Urinary bladder (tissue), 4 donors: Measurements from ENCODE around the gene FAM221B. TPM values are rescaled to one million over a fixed set of nuclear protein-coding genes. Genes with fewer than 3 reads are reported as not detected.

Experiments used
- DNase-seq: peaks from one replicate; pipeline ENCODE4 v3.0.0-alpha.2; 2015; ENCODE audit errors: extremely low spot score
- H3K27ac ChIP-seq: one replicate; pipeline ENCODE4 v1.5.1; 2013; ENCODE audit warnings: low read depth, mild to moderate bottlenecking, moderate library complexity
- H3K36me3 ChIP-seq: one replicate; pipeline ENCODE4 v1.6.1; 2013; ENCODE audit warnings: mild to moderate bottlenecking, moderate library complexity; ENCODE audit not compliant: insufficient read depth
- H3K4me1 ChIP-seq: one replicate; pipeline ENCODE4 v1.6.1; 2013; ENCODE audit warnings: mild to moderate bottlenecking, moderate library complexity; ENCODE audit not compliant: insufficient read depth
- H3K4me3 ChIP-seq: one replicate; pipeline ENCODE4 v1.5.1; 2013; ENCODE audit warnings: low read depth, low read length
- WGBS: extraction: QIAGEN DNeasy Blood & Tissue Kit; methylation state at CpG from one replicate; pipeline ENCODE4 v1.1.7; 2013; 5-methylcytosine and 5-hydroxymethylcytosine counted together
- polyA plus RNA-seq: library from polyadenylated mRNA; stranded (reverse); fragments of 200-250 nt; gene quantifications from one replicate; pipeline ENCODE4 v1.2.3, GENCODE V29; 2013
- total RNA-seq: library from RNA; depleted of rRNA; stranded (reverse); fragments of >200 nt; gene quantifications from one replicate; pipeline ENCODE4 v1.2.3, GENCODE V29; 2014
- donor health status: healthy with polysubstance abuse.
- donor health status: healthy.

Gene FAM221B
- total and polyA plus RNA-seq, 2 donors = 0.21 TPM; not detected in 1

DNA sequence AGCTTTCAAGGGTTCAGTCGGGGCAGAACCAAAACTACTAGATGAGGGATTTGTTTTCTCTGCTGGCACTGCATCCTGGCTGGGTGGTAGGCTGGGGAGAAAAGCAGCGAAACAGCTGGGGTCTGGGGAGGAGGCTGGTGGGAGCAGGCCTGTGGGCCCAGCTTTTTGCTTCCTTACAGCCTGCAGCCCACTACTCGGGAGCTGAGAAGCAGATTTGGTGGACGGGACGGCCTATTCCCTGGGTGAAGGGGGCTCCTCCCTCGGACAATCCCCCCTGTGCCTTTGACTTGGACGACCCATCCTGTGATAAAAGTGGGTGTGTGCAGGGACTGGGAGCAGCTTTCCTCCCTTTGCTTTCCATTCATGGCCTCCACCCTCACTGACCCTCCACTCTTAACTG, 28.0 kb downstream of the FAM221B start:
- Histone ChIP-seq H3K4me1 (no peaks in the 10 kb centered on the region), H3K4me3 (no peak overlapping the region), H3K36me3 (no peaks in the 10 kb centered on the region), H3K27ac (no peak overlapping the region)
- DNase-seq = no peak
- 82% methylated on average over 7 of the region's 7 CpGs for WGBS

DNA sequence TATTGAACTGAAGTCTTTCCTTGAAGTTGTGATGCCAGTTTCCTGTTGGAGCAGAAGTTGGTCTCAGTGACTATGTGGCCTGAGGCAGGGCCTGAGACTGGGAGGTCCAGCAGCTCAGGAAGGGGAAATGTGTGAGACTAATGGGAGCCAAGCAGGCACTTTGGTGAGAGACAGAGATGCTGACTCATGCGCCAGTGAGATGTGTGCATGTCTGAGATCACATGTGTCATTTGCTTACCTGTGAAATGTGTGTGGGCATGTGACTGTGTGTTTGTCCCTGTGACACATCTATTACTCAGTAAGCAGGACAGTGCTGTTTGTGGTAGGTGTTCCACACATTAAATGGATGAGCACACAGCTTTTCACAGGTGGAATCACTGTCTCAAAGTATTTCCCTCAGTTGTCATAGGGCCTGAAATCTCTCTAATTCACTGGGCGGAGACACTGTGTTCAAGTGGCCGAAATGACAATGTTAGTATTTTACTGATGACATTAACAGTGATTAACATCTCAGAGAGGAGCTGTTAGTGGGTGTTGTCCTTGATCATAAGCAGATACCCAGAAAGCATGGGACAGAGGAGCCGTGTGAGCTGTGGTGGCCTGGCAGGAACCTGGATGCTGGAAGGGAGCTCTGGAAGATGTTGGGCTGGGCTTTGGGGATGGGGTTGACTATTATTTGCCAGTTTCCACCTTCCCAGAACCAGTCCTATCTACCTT, 29.7 kb downstream of the FAM221B start:
- Histone ChIP-seq H3K4me1 (no peaks in the 10 kb centered on the region), H3K27ac (no peak overlapping the region), H3K4me3 (no peak overlapping the region), H3K36me3 (no peaks in the 10 kb centered on the region)
- no peak for DNase-seq
- 89% methylated on average over 4 of the region's 4 CpGs for WGBS

- WGBS = 86% methylated on average over 6 of the region's 6 CpGs
Measured at GRCh38 chr9:35797311-35798109, 31.0 kb downstream of the FAM221B start.

DNA sequence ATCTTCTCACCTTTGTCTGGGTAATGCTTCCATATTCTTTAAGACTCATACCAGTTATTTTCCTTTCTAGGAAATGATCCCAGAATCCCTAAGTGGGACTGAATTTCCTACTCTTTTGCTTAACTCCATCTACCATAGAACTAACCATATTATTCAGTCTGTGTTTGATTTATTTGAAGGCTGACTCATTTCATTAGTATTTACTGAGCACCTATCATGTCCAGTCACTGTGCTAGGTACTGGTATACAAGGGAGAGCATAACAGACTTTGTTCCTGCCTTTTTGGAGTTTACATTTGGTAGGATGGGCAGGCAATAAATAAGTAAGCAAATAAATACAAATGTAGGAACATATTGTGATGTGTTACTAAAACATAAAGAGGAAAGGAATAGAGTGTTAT, 32.8 kb downstream of the FAM221B start:
- no peak overlapping the region for H3K27ac ChIP-seq
- H3K4me3 ChIP-seq = no peak overlapping the region
- peaks cover 1% of the 10 kb centered on the region for H3K4me1 ChIP-seq
- DNase-seq = no peak
- no peaks in the 10 kb centered on the region for H3K36me3 ChIP-seq

More at GRCh38 chr9:35797311-35798109, 31.0 kb downstream of the FAM221B start:
- H3K4me3 ChIP-seq = no peak overlapping the region
- no peak overlapping the region for H3K27ac ChIP-seq
- no peak for DNase-seq
- H3K36me3 ChIP-seq = no peaks in the 10 kb centered on the region
- H3K4me1 ChIP-seq = no peaks in the 10 kb centered on the region

DNA sequence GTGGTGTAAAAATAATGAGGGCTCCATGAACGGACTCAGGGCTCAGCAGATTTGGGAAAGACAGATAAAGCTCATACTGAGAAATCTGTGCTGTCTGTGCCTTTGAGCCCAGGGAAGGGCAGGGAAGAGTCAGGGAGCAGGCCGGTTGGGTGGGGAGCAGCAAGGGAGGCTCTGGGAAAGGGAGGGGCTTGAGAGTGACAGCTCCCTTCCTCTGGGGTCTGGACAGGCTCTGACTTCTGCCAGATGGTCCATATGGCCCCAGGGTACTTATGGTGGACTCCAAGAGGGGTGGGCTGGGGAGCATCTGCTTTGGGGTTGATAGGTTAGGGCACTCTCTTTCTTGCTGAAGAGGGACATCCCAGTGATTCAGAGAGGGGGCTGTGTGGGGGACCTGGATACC, 35.1 kb downstream of the FAM221B start:
- Histone ChIP-seq H3K36me3 (no peaks in the 10 kb centered on the region), H3K4me1 (peaks cover 1% of the 10 kb centered on the region), H3K4me3 (no peak overlapping the region), H3K27ac (no peak overlapping the region)
- no peak for DNase-seq
- 45% methylated on average over 2 of the region's 2 CpGs for WGBS

GRCh38 chr9:35792826-35793225, 35.7 kb downstream of the FAM221B start:
- DNase-seq = no peak
- Histone ChIP-seq H3K27ac (no peak overlapping the region), H3K36me3 (no peaks in the 10 kb centered on the region), H3K4me3 (no peak overlapping the region), H3K4me1 (peaks cover 1% of the 10 kb centered on the region)
- 87% methylated on average over 14 of the region's 14 CpGs for WGBS

- Histone ChIP-seq H3K27ac (no peak overlapping the region), H3K36me3 (no peaks in the 10 kb centered on the region), H3K4me3 (peak overlapping the region; percentile 56), H3K4me1 (peaks cover 1% of the 10 kb centered on the region)
- no peak for DNase-seq
- 72% methylated on average over 34 of the region's 34 CpGs for WGBS
Measured at GRCh38 chr9:35792024-35792813, 36.3 kb downstream of the FAM221B start.

DNA sequence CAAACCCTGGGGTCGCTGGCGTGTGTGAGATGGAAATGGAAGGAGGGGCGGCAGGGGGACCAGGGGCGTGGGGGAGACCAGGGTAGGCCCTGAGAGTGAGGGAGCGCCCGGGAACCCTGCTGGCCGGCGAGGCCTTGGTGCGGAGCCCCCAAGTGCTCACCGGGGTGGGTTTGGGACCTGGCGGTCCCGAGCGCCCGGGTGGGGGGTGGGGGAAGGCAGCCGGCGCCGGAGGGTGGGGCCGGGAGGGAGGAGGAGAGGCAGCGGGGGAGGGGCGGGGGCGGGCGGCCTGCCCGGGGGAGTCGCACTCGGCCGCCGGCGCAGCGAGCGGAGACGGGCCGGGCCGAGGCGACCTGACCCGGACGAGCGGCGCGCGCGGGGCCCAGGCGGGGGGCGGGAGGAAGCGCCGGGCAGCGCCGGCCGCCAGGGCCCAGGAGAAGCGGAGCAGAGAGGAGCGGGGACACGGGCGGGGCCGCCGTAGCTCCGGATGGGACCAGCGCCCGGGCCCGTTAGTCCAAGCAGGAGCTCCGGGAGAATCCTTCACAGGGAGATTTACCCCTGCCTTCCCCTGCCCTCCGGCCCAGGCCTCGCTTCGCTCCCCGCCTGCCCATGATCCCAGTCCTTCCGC, 37.1 kb downstream of the FAM221B start, which contains the start of gene NPR2:
TSS of gene NPR2 (plus strand) at position 295 of the 625 bp plus-strand sequence. CDS start 818 bp downstream, outside the sequence.
- Histone ChIP-seq H3K36me3 (no peaks in the 10 kb centered on the region), H3K4me1 (peaks cover 1% of the 10 kb centered on the region), H3K4me3 (peak within 1 kb of the TSS; percentile 56), H3K27ac (peak within 1 kb of the TSS; percentile 11)
- WGBS = 7% methylated on average over 63 of the region's 64 CpGs
- DNase-seq = no peak

DNA sequence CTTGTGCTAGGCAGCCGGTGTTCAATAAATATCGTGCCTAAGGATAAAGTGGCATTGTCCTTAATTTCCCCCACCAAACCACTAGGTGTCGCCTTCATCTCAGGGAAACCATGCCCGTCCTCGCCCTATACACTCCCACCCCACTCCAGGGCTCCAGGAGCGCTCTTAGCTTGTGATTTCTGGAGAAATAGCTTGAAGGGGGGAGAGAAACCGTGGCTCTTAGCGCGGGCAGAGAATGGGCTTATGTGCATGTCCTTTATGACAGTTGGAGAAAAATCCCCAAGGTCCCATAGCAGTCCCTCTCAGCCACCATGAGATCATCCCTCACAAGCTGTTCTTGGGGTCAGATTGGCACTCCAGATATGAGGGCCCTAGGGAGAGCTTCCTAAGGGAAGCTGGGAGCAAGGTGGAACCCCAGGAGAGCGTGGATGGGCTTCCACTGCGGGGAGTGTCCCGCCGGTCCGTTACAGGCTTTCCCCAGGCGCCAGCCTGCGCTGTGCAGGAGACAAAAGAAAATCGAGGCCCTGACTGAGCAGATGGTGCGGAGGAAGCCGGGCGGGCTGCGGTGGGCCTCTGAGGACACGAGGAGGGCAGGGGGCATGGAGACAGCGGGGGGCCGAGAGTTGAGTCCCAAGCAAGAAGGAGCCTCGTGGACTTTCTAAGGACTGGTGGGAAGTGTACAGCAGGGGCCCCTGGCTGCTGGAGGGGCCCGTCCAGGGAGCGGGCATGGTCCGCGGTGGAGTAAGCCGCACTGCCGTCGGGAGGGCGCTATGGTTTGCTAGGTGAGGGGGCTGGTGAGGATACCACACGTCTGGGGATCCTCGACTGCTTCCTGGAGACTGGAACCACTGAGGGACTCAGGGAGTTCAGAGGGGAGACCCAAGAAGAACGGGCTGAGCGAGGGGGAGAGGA, 37.9 kb downstream of the FAM221B start:
- peaks cover 1% of the 10 kb centered on the region for H3K4me1 ChIP-seq
- DNase-seq = peak; percentile 76
- H3K36me3 ChIP-seq = no peaks in the 10 kb centered on the region
- peak overlapping the region; percentile 11 for H3K27ac ChIP-seq
- WGBS = 30% methylated on average over 37 of the region's 37 CpGs
- peak overlapping the region; percentile 56 for H3K4me3 ChIP-seq

GRCh38 chr9:35790025-35790384, 38.5 kb downstream of the FAM221B start:
- DNase-seq = no peak
- 34% methylated on average over 4 of the region's 4 CpGs for WGBS
- Histone ChIP-seq H3K4me3 (no peak overlapping the region), H3K4me1 (peaks cover 1% of the 10 kb centered on the region), H3K27ac (no peak overlapping the region), H3K36me3 (peaks cover 2% of the 10 kb centered on the region)

DNA sequence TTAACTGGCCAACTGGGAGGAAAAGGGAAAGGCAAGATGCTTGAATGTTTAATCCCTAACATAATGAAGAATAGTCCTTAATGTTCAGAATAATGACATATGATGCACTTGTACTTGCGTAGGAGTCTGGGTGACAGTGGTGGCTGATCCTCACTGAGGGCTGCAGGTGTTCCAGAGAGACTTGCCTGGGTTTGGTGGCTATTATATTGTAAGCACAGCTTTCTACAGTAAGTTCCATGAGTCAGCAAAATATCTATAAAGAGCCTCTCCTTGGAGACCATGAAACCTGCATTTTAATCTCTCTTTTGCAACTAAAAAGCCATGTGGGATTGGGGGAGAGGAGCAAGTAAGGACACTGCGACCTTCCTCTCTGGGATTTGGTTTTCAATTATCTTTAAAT, 39.0 kb downstream of the FAM221B start:
- no peak for DNase-seq

GRCh38 chr9:35783418-35783817, 45.1 kb downstream of the FAM221B start:
- no peak for DNase-seq
- H3K4me3 ChIP-seq = no peak overlapping the region
- no peaks in the 10 kb centered on the region for H3K4me1 ChIP-seq
- H3K27ac ChIP-seq = no peak overlapping the region
- H3K36me3 ChIP-seq = peaks cover 2% of the 10 kb centered on the region

More for the DNA sequence above, 39.0 kb downstream of the FAM221B start:
- 95% methylated on average over 2 of the region's 2 CpGs for WGBS
- Histone ChIP-seq H3K4me3 (no peak overlapping the region), H3K27ac (no peak overlapping the region), H3K36me3 (peaks cover 2% of the 10 kb centered on the region), H3K4me1 (peaks cover 1% of the 10 kb centered on the region)
